SK-N-SH treated with all-trans-retinoic acid at 6 μM for 48 hours (cell line): ENCODE measurements around the gene IGSF11.

ENCODE experiments used
- ARNTL ChIP-seq: fragments of 450-650 bp; formaldehyde crosslinking; IDR thresholded peaks from 2 replicates; pipeline ENCODE4 v1.5.0; 2020; ENCODE audit warnings: low read depth, mild to moderate bottlenecking, moderate library complexity, borderline replicate concordance
- PATZ1 ChIP-seq: fragments of 250-450 bp; sonication (Bioruptor Pico); IDR thresholded peaks from 2 replicates; pipeline ENCODE4 v1.8.0; 2020; ENCODE audit warnings: mild to moderate bottlenecking, moderate library complexity, borderline replicate concordance
- TCF4 ChIP-seq: fragments of 250-450 bp; sonication (Bioruptor Pico); IDR thresholded peaks from 2 replicates; pipeline ENCODE4 v1.8.0; 2021; ENCODE audit warnings: mild to moderate bottlenecking, moderate library complexity, borderline replicate concordance
- ZNF8 ChIP-seq: fragments of 450-650 bp; formaldehyde crosslinking; IDR thresholded peaks from 2 replicates; pipeline ENCODE4 v1.5.0; 2020; ENCODE audit warnings: mild to moderate bottlenecking, moderate library complexity

DNA sequence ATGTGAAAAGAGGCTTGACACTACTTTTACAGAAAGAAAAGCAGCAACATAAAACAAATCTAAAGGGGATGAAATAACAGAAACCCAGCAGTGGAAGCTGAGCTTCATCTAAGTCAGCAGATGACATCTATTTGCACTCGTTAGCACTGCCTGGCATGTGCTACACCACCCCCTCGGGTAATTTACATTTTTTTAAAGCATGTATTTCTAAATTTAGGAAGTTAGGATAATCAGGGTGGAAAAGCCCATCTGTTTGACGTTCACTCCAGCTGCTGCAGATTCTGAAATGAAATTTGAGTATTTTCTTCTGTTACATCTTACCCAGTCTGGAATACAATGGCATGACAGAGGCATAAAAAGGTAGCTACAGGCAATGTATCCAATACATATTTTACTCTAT is 20.7 kb downstream of the IGSF11 start:
- TF ChIP-seq ZNF8 (no peak), TCF4 (CRISPR knock-in tag) (no peak), PATZ1 (no peak), ARNTL (CRISPR knock-in tag) (no peak)
